Testis (tissue), 3 donors: ENCODE data around the gene IRF3. TPM values are rescaled to one million over a fixed set of nuclear protein-coding genes. Genes with fewer than 3 reads are reported as not detected.

Source experiments
- DNase-seq: peaks from one replicate; pipeline ENCODE4 v3.0.0-alpha.2; 2019
- H3K27ac ChIP-seq, 2 donors: fragments of 200-600 bp; sonication (generic); one replicate each; pipeline ENCODE4 v1.5.1; 2019
- H3K27me3 ChIP-seq: fragments of 200-600 bp; sonication (generic); one replicate; pipeline ENCODE4 v1.5.1; 2019
- H3K36me3 ChIP-seq: fragments of 200-600 bp; sonication (generic); one replicate; pipeline ENCODE4 v1.5.1; 2017; ENCODE audit warnings: low read depth; ENCODE audit errors: missing control alignments
- H3K4me1 ChIP-seq: fragments of 200-600 bp; sonication (generic); one replicate; pipeline ENCODE4 v1.5.1; 2019
- H3K4me3 ChIP-seq, 2 donors: fragments of 200-600 bp; sonication (generic); one replicate each; pipeline ENCODE4 v1.5.1; 2017 to 2019
- H3K9me3 ChIP-seq: fragments of 200-600 bp; sonication (generic); one replicate; pipeline ENCODE4 v1.5.1; 2017
- POLR2A ChIP-seq: fragments of 450-650 bp; IDR thresholded peaks from one replicate; pipeline ENCODE4 v1.6.1; 2017; ENCODE audit warnings: antibody characterized with exemption, mild to moderate bottlenecking, moderate library complexity
- WGBS, 2 donors: methylation state at CpG; one replicate each; pipeline ENCODE4 v1.1.5; 2018; 5-methylcytosine and 5-hydroxymethylcytosine counted together
- intact Hi-C: fragments of 100-400 bp; cut with DNase I; formaldehyde crosslinking; loops from one replicate; pipeline ENCODE4 v1.15.1; 2023; ENCODE audit warnings: low total_unique reads
- polyA plus RNA-seq: library from polyadenylated mRNA; stranded (reverse); fragments of 350-450 nt; fragmentation: Illumina TruSeq; extraction: RNeasy Lipid Tissue Mini Kit (QIAGEN cat#74804); gene quantifications from one replicate; pipeline ENCODE4 v1.2.3, GENCODE V29; 2014; ENCODE audit warnings: low read depth, low replicate concordance; ENCODE audit not compliant: insufficient read depth
- total RNA-seq, 2 donors: library from RNA; depleted of rRNA; stranded (reverse); fragments of >200 nt; gene quantifications; one replicate each; pipeline ENCODE4 v1.2.3, GENCODE V29; 2016
- TF ChIP-seq, protein P1 (sequence below), 3 experiments: fragments of 450-650 bp in 2 of 3; fragments of 200-600 bp in 1 of 3; sonication (generic) in 1 of 3; IDR thresholded peaks; one replicate each; pipeline ENCODE4 v1.5.1; 2016 to 2019; ENCODE audit warnings: antibody characterized with exemption in 3 of 3, mild to moderate bottlenecking in 2 of 3, moderate library complexity in 1 of 3

Gene IRF3
- total and polyA plus RNA-seq, 3 donors from 2014 or later = 34.9 to 51.6 (median 50.1) TPM

DNA sequence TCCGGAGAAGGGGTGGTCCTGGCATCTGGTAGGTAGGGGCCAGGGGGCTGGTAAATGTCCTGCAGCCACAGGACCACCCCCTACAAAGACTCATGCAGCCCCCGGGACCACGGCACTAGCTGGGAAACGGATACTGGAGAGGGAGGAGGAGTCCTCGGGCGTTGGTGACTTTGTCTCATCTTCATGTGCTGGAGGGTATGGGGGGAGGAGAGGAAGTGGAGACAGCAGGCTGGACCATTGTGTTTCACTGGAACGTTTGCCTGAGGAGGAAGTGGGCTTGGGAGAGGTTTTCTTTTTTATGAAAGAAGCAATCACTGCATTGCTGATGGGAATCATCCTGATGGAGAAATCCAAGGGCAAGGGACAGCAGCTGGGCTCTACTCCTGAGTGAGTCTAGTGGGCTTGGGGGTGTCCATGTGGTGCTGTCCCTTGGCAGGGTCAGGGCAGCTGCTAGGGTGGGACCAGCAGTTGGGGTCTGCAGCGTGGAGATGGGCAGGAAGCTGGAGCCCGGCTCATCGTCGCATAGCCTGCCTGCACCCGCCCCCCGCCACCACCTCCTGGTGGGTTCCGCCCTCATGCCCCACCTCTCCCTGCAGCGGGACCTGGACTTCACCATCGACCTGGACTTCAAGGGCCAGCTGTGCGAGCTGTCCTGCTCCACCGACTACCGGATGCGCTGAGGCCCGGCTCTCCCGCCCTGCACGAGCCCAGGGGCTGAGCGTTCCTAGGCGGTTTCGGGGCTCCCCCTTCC is 22.1 kb upstream of the IRF3 start:
- Histone ChIP-seq H3K4me3 (no peak overlapping the region), H3K4me1 (peaks cover 31% of the 10 kb centered on the region), H3K36me3 (no peaks in the 10 kb centered on the region), H3K9me3 (no peaks in the 10 kb centered on the region), H3K27ac (peak overlapping the region in 1 of 2 donors; percentile 30), H3K27me3 (no peaks in the 10 kb centered on the region)
- intact Hi-C loops = no loop called here
- 71 to 80% methylated on average over 19 to 26 of the region's 26 CpGs for WGBS, 2 donors
- DNase-seq = no peak
- TF ChIP-seq, protein P1, sequence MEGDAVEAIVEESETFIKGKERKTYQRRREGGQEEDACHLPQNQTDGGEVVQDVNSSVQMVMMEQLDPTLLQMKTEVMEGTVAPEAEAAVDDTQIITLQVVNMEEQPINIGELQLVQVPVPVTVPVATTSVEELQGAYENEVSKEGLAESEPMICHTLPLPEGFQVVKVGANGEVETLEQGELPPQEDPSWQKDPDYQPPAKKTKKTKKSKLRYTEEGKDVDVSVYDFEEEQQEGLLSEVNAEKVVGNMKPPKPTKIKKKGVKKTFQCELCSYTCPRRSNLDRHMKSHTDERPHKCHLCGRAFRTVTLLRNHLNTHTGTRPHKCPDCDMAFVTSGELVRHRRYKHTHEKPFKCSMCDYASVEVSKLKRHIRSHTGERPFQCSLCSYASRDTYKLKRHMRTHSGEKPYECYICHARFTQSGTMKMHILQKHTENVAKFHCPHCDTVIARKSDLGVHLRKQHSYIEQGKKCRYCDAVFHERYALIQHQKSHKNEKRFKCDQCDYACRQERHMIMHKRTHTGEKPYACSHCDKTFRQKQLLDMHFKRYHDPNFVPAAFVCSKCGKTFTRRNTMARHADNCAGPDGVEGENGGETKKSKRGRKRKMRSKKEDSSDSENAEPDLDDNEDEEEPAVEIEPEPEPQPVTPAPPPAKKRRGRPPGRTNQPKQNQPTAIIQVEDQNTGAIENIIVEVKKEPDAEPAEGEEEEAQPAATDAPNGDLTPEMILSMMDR (IDR thresholded peaks at IDR 0.05) = no peak
- TF ChIP-seq POLR2A = no peak

DNA sequence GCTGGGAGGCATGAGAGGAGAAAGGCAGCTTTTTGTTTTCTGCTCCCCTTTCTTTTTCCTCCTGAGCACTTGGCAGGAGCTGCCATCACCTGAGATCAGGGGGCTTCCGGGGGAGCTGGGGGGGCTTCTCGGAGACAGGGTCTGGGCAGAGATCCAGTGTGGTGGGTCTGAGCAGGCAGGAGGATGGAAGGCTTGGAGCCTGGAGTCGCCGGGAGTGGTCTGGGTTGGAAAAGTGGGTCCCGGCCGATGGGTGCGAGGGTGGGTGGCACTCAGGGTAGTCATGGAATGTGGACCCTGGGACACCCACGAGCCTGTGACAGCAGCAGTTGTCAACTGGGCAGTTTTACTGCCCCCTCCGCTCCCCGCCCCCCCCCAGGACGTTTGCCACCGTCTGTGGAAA is 21.5 kb upstream of the IRF3 start:
- intact Hi-C loops = no loop called here
- Histone ChIP-seq H3K9me3 (no peaks in the 10 kb centered on the region), H3K4me3 (no peak overlapping the region), H3K27me3 (no peaks in the 10 kb centered on the region), H3K27ac (peak overlapping the region; percentile 30 to 50), H3K36me3 (no peaks in the 10 kb centered on the region), H3K4me1 (peaks cover 31% of the 10 kb centered on the region)
- TF ChIP-seq, protein P1 (IDR thresholded peaks at IDR 0.05) = no peak
- no peak for TF ChIP-seq POLR2A
- WGBS, 2 donors = 74 to 78% methylated on average over 12 of the region's 12 CpGs
- DNase-seq = no peak

DNA sequence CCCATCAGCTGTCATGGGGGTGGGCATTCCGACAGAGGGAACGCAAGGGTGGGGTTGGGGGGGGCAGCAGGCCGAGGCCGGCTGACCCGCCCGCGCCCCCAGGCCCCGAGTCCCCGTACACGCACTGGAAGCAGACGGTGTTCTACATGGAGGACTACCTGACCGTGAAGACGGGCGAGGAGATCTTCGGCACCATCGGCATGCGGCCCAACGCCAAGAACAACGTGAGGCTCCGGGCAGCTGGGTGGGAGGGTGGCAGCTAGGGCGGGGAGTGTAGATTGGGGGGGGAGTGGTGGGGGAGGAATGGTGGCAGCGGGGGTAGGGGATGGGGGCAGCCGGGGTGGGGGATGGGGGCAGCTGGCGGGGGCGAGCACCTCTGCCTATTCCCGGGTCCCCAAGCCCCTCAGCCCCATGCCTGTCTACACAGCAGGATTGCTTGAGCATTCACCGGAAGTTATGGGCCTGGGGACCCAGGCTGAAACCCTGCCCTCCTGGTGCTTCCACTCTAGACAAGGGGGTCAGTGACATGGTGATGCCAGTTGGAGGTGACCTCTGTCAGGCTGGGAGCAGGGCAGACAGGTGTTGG is 20.9 kb upstream of the IRF3 start:
- Histone ChIP-seq H3K4me3 (no peak overlapping the region), H3K36me3 (no peaks in the 10 kb centered on the region)
- intact Hi-C loops = no loop called here

DNA sequence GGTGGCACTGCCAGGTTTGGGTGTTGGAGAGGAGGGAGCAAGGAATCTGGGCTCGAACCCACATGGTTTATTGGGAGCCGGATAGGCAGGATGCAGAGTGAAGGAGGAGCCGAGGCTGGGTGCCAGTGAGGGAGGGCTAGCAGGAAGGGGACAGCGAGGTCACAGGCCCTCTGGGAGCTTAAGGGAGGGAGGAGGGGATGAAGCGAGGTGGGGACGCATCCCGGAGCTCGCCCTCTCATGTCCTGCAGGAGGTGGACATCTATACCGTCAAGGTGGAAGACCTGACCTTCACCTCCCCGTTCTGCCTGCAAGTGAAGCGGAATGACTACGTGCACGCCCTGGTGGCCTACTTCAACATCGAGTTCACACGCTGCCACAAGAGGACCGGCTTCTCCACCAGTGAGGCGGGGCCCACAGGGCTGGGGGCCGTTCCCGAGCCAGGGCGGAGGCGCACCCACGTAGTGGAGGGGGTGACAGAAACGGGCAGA is 20.2 kb upstream of the IRF3 start:
- no peaks in the 10 kb centered on the region for H3K36me3 ChIP-seq
- intact Hi-C loops = no loop called here
- DNase-seq = no peak
- peaks cover 28% of the 10 kb centered on the region for H3K4me1 ChIP-seq
- no peaks in the 10 kb centered on the region for H3K27me3 ChIP-seq
- no peak overlapping the region for H3K4me3 ChIP-seq
- peak overlapping the region; percentile 19 to 56 for H3K27ac ChIP-seq
- 62 to 65% methylated on average over 18 to 23 of the region's 23 CpGs for WGBS, 2 donors
- H3K9me3 ChIP-seq = no peaks in the 10 kb centered on the region
- TF ChIP-seq POLR2A = no peak
- TF ChIP-seq, protein P1 (IDR thresholded peaks at IDR 0.05) = no peak

More for the DNA sequence above, 20.9 kb upstream of the IRF3 start:
- H3K27me3 ChIP-seq = no peaks in the 10 kb centered on the region
- no peak for DNase-seq
- TF ChIP-seq POLR2A = no peak
- TF ChIP-seq, protein P1 (IDR thresholded peaks at IDR 0.05) = no peak
- WGBS, 2 donors = 70 to 90% methylated on average over 12 to 27 of the region's 27 CpGs
- H3K4me1 ChIP-seq = peaks cover 29% of the 10 kb centered on the region
- no peaks in the 10 kb centered on the region for H3K9me3 ChIP-seq
- peak overlapping the region; percentile 50 to 56 for H3K27ac ChIP-seq
